Gastroesophageal sphincter (tissue), 4 donors: ENCODE measurements around the gene OCIAD1. TPM values are rescaled to one million over a fixed set of nuclear protein-coding genes. Genes with fewer than 3 reads are reported as not detected.
"Not testable (repeated sequence)": the region's sequence is repeated elsewhere in the genome, so short reads cannot be mapped to it uniquely, and the experiment has no call there.

ENCODE experiments used
- ATAC-seq: fragments of 150-250 bp; one replicate; pipeline ENCODE4 v1.9.1; 2016; ENCODE audit warnings: mild to moderate bottlenecking, moderate library complexity
- H3K27ac ChIP-seq, 4 donors: fragments of 200-600 bp; sonication (generic) in 3 of 4; 1 replicate in 3 of 4; 2 replicates in 1 of 4; pipeline ENCODE4 v1.5.1; 2016 to 2019
- H3K27me3 ChIP-seq: fragments of 200-600 bp; sonication (generic); one replicate; pipeline ENCODE4 v1.5.1; 2019
- H3K36me3 ChIP-seq, 2 donors: fragments of 200-600 bp; sonication (generic); one replicate each; pipeline ENCODE4 v1.5.1; 2019; ENCODE audit warnings: control low read depth in 1 of 2
- H3K4me1 ChIP-seq, 3 donors: fragments of 200-600 bp; sonication (generic); 1 replicate in 2 of 3; 2 replicates in 1 of 3; pipeline ENCODE4 v1.5.1; 2016 to 2019; ENCODE audit warnings: control low read depth in 2 of 3
- H3K4me3 ChIP-seq, 2 donors: fragments of 200-600 bp; sonication (generic); one replicate each; pipeline ENCODE4 v1.5.1; 2019; ENCODE audit warnings: mild to moderate bottlenecking in 1 of 2, moderate library complexity in 1 of 2
- H3K9me3 ChIP-seq, 3 donors: fragments of 200-600 bp; sonication (generic); one replicate each; pipeline ENCODE4 v1.5.1; 2017 to 2019; ENCODE audit warnings: control low read depth in 2 of 3
- EP300 ChIP-seq: sonication (generic); formaldehyde crosslinking; IDR thresholded peaks from one replicate; pipeline ENCODE4 v1.6.1; 2017; ENCODE audit warnings: antibody characterized with exemption, mild to moderate bottlenecking
- POLR2A ChIP-seq, 2 donors: fragments of 450-650 bp; IDR thresholded peaks; one replicate each; pipeline ENCODE4 v1.6.1; 2017; ENCODE audit warnings: antibody characterized with exemption in 2 of 2, mild to moderate bottlenecking in 2 of 2, moderate library complexity in 1 of 2
- POLR2AphosphoS5 ChIP-seq: sonication (generic); formaldehyde crosslinking; IDR thresholded peaks from one replicate; pipeline ENCODE4 v1.6.1; 2017; ENCODE audit warnings: antibody characterized with exemption
- WGBS, 2 donors: methylation state at CpG; one replicate each; pipeline ENCODE4 v1.1.5; 2018; ENCODE audit warnings: low coverage in 1 of 2; 5-methylcytosine and 5-hydroxymethylcytosine counted together
- total RNA-seq, 4 donors: library from RNA; depleted of rRNA; stranded (reverse); fragments of >200 nt; gene quantifications; one replicate each; pipeline ENCODE4 v1.1.0, GENCODE V29; 2016
- TF ChIP-seq, protein P1 (sequence below), 4 experiments: fragments of 200-600 bp in 2 of 4; fragments of 450-650 bp in 2 of 4; sonication (generic) in 1 of 4; IDR thresholded peaks; one replicate each; pipeline ENCODE4 v1.5.1; 2017 to 2019; ENCODE audit warnings: antibody characterized with exemption in 4 of 4, mild to moderate bottlenecking in 2 of 4, moderate library complexity in 2 of 4

Gene OCIAD1
- total RNA-seq, 4 donors from 2014 or later: 97.3 to 134 (median 116) TPM

DNA sequence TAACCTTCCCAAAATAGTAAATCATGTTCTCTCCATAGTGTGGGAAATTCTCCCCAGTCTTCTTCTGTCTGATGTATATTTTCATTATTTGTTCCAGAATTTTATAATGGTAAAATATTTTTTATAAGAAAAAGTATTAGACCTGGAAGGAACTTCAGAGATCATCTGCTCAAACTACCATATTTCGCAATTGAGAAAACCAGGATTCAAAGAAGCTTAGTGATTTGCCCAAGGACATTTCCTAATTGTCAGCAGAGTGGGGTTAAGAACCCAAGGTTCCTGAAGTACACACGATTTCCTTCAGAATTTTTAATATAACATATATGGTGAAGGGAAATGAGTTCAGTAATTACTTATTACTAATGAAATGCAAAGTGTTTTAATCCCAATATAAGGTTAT lies 24.1 kb downstream of the OCIAD1 start:
- H3K4me1 ChIP-seq: no peaks in the 10 kb centered on the region
- no peaks in the 10 kb centered on the region for H3K9me3 ChIP-seq
- ATAC-seq: no peak
- H3K27me3 ChIP-seq: no peaks in the 10 kb centered on the region
- no peak overlapping the region for H3K4me3 ChIP-seq
- H3K36me3 ChIP-seq: peaks cover 5 to 97% of the 10 kb centered on the region in 2 donors
- TF ChIP-seq POLR2AphosphoS5 (no peak), POLR2A (IDR thresholded peaks at IDR 0.05) (no peak), EP300 (no peak)
- TF ChIP-seq, protein P1, sequence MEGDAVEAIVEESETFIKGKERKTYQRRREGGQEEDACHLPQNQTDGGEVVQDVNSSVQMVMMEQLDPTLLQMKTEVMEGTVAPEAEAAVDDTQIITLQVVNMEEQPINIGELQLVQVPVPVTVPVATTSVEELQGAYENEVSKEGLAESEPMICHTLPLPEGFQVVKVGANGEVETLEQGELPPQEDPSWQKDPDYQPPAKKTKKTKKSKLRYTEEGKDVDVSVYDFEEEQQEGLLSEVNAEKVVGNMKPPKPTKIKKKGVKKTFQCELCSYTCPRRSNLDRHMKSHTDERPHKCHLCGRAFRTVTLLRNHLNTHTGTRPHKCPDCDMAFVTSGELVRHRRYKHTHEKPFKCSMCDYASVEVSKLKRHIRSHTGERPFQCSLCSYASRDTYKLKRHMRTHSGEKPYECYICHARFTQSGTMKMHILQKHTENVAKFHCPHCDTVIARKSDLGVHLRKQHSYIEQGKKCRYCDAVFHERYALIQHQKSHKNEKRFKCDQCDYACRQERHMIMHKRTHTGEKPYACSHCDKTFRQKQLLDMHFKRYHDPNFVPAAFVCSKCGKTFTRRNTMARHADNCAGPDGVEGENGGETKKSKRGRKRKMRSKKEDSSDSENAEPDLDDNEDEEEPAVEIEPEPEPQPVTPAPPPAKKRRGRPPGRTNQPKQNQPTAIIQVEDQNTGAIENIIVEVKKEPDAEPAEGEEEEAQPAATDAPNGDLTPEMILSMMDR (IDR thresholded peaks at IDR 0.05): no peak
- 88 to 89% methylated on average over 2 of the region's 2 CpGs for WGBS, 2 donors
- no peak overlapping the region for H3K27ac ChIP-seq

GRCh38 chr4:48858130-48858529 lies 27.2 kb downstream of the OCIAD1 start:
- Histone ChIP-seq H3K4me3 (no peak overlapping the region), H3K27ac (no peak overlapping the region), H3K9me3 (no peaks in the 10 kb centered on the region), H3K36me3 (peaks cover 5 to 83% of the 10 kb centered on the region in 2 donors), H3K4me1 (no peaks in the 10 kb centered on the region), H3K27me3 (no peaks in the 10 kb centered on the region)
- no peak for ATAC-seq
- TF ChIP-seq POLR2AphosphoS5: no peak
- TF ChIP-seq, protein P1 (IDR thresholded peaks at IDR 0.05): no peak
- TF ChIP-seq EP300: no peak
- TF ChIP-seq POLR2A (IDR thresholded peaks at IDR 0.05): no peak
- WGBS, 2 donors: 86 to 92% methylated on average over 4 to 6 of the region's 7 CpGs

GRCh38 chr4:48862038-48862437 lies 31.1 kb downstream of the OCIAD1 start:
- WGBS, 2 donors: 38 to 92% methylated on average over 1 to 3 of the region's 3 CpGs
- no peak for TF ChIP-seq POLR2A (IDR thresholded peaks at IDR 0.05)
- TF ChIP-seq, protein P1 (IDR thresholded peaks at IDR 0.05): no peak
- no peak for TF ChIP-seq POLR2AphosphoS5
- no peak for TF ChIP-seq EP300
- H3K4me3 ChIP-seq: no peak overlapping the region
- no peaks in the 10 kb centered on the region for H3K27me3 ChIP-seq
- H3K27ac ChIP-seq: no peak overlapping the region
- H3K4me1 ChIP-seq: no peaks in the 10 kb centered on the region
- H3K36me3 ChIP-seq: peaks cover 5 to 45% of the 10 kb centered on the region in 2 donors
- no peak for ATAC-seq
- no peaks in the 10 kb centered on the region for H3K9me3 ChIP-seq

DNA sequence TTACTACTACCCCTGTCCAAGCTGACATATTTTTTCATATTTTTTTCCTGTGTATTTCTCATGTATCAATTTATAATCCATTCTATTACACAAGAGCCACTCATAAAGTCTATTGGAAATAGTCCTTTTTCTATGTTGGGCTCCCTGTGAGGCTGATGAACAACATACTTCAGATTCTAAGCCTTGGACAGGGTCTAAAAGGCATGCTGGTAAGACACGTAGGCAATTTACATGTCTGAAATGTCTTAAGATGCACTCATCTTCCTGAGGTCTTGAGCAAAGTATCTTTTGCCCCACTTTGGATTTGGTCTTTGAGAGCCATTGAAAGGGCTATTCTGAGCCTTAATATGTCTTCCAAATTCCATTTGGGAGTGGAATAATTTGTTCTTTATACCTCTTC lies 31.8 kb downstream of the OCIAD1 start:
- Histone ChIP-seq H3K4me1 (no peaks in the 10 kb centered on the region), H3K27me3 (no peaks in the 10 kb centered on the region), H3K36me3 (peaks cover 5 to 39% of the 10 kb centered on the region in 2 donors), H3K4me3 (no peak overlapping the region), H3K9me3 (no peaks in the 10 kb centered on the region), H3K27ac (no peak overlapping the region)
- TF ChIP-seq, protein P1 (IDR thresholded peaks at IDR 0.05): no peak
- TF ChIP-seq POLR2A (IDR thresholded peaks at IDR 0.05): no peak
- TF ChIP-seq POLR2AphosphoS5: no peak
- 57 to 83% methylated on average over 1 of the region's 1 CpG for WGBS, 2 donors
- no peak for ATAC-seq

- no peak for ATAC-seq
- Histone ChIP-seq H3K27ac (no peak overlapping the region), H3K9me3 (no peaks in the 10 kb centered on the region), H3K4me3 (no peak overlapping the region), H3K36me3 (peaks cover 0 to 28% of the 10 kb centered on the region in 2 donors), H3K4me1 (no peaks in the 10 kb centered on the region), H3K27me3 (no peaks in the 10 kb centered on the region)
- TF ChIP-seq EP300 (no peak), POLR2AphosphoS5 (no peak), POLR2A (IDR thresholded peaks at IDR 0.05) (no peak)
- TF ChIP-seq, protein P1 (IDR thresholded peaks at IDR 0.05): no peak
- WGBS, 2 donors: 88 to 92% methylated on average over 4 of the region's 4 CpGs
Observed at GRCh38 chr4:48863728-48864127, 32.8 kb downstream of the OCIAD1 start.

GRCh38 chr4:48864696-48865095 lies 33.8 kb downstream of the OCIAD1 start:
- not testable (repeated sequence) for H3K9me3 ChIP-seq, H3K4me3 ChIP-seq, H3K27me3 ChIP-seq, H3K27ac ChIP-seq, ATAC-seq, H3K4me1 ChIP-seq
- peaks cover 0 to 25% of the 10 kb centered on the region in 2 donors for H3K36me3 ChIP-seq
- WGBS, 2 donors: 95% methylated on average over 4 of the region's 4 CpGs
